K562 (cell line): ENCODE measurements around the gene CNIH1. TPM values are rescaled to one million over a fixed set of nuclear protein-coding genes. Genes with fewer than 3 reads are reported as not detected.

Experiments
- ATAC-seq: fragments of 200-7000 bp; cut with Tn5 transposase; 3 replicates; pipeline ENCODE4 v1.9.1; 2020; ENCODE audit warnings: moderate library complexity
- BruUV-seq: library from RNA; stranded (reverse); fragments of 400-500 nt; replicated peaks from 2 replicates; lab custom pipeline; 2021; lab: Mats Ljungman, UMichigan
- CTCF ChIA-PET: fragments of 300-600 bp; formaldehyde crosslinking; extraction: SDS; loops from one replicate; lab custom pipeline; 2021; ENCODE audit warnings: low intra/inter-chr PET ratio; lab: Yijun Ruan, JAX
- POLR2A ChIA-PET: fragments of 300-600, 350-650 bp; sonication (Branson Sonifier 250); formaldehyde crosslinking; extraction: SDS; loops from one replicate; lab custom pipeline; 2021; ENCODE audit warnings: antibody characterized with exemption, inconsistent platforms; lab: Yijun Ruan, JAX
- DNase-seq, 4 experiments: peaks; one replicate each; pipeline versions ENCODE4 v3.0.0 to v3.0.0-alpha.2; 2011 to 2018; ENCODE audit warnings: low spot score in 3 of 4, mixed read lengths in 3 of 4; ENCODE audit errors: extremely low read depth in 1 of 4
- FAIRE-seq: peaks from 2 replicates; lab custom pipeline; 2011; peaks lifted over from hg19 to GRCh38; lab: Jason Lieb, UNC
- H2AFZ ChIP-seq: 2 replicates; pipeline ENCODE4 v1.6.0; 2011; ENCODE audit warnings: low read depth, low read length, control low read depth, inconsistent platforms
- H3K27ac ChIP-seq: fragments of 200-600 bp; 3 replicates; pipeline ENCODE4 v1.8.0; 2011; ENCODE audit warnings: low read depth, mild to moderate bottlenecking, control low read depth, inconsistent platforms, low read length, moderate library complexity, mixed read lengths; ENCODE audit errors: extremely low read depth
- H3K27me3 ChIP-seq, 2 experiments: fragments of 300-600 bp in 1 of 2; 2 replicates in 1 of 2; 3 replicates in 1 of 2; pipeline versions ENCODE4 v1.6.0 to v1.8.0; 2011; ENCODE audit warnings: inconsistent platforms in 2 of 2, low read length in 2 of 2, mild to moderate bottlenecking in 1 of 2, mixed read lengths in 1 of 2, moderate library complexity in 1 of 2; ENCODE audit not compliant: control insufficient read depth in 2 of 2, insufficient read depth in 2 of 2
- H3K36me3 ChIP-seq: fragments of 300-600 bp; 3 replicates; pipeline ENCODE4 v1.8.0; 2011; ENCODE audit warnings: mild to moderate bottlenecking, low read length, inconsistent platforms; ENCODE audit not compliant: control insufficient read depth, insufficient read depth
- H3K4me1 ChIP-seq, 2 experiments: fragments of 200-600 bp in 1 of 2; replicated peaks in 1 of 2; 2 replicates in 1 of 2; 3 replicates in 1 of 2; pipeline versions ENCODE4 v1.5.1 to v1.8.0; 2011; ENCODE audit warnings: inconsistent platforms in 2 of 2, low read length in 2 of 2, mild to moderate bottlenecking in 1 of 2, mixed read lengths in 1 of 2, moderate library complexity in 1 of 2; ENCODE audit not compliant: control insufficient read depth in 2 of 2, insufficient read depth in 2 of 2
- H3K4me2 ChIP-seq: 2 replicates; pipeline ENCODE4 v1.6.1; 2011; ENCODE audit warnings: low read length, control low read depth, inconsistent platforms, mixed read lengths; ENCODE audit not compliant: insufficient read depth
- H3K4me3 ChIP-seq: fragments of 200-600 bp; sonication (generic), shearing (Covaris generic); 2 replicates; pipeline ENCODE4 v1.5.1; 2016; ENCODE audit warnings: control low read depth, inconsistent platforms
- H3K79me2 ChIP-seq: fragments of 200-600 bp; 3 replicates; pipeline ENCODE4 v1.8.0; 2011; ENCODE audit warnings: low read length, inconsistent platforms; ENCODE audit not compliant: control insufficient read depth, insufficient read depth
- H3K9ac ChIP-seq, 2 experiments: 2 replicates each; pipeline versions ENCODE4 v1.6.0 to v1.6.1; 2011; ENCODE audit warnings: low read depth in 2 of 2, low read length in 2 of 2, control low read depth in 1 of 2, inconsistent platforms in 1 of 2, mild to moderate bottlenecking in 1 of 2, mixed read lengths in 1 of 2; ENCODE audit not compliant: insufficient read depth in 1 of 2
- H3K9me1 ChIP-seq: one replicate; pipeline ENCODE4 v1.6.0; 2011; ENCODE audit warnings: inconsistent platforms, mild to moderate bottlenecking, low read length, moderate library complexity; ENCODE audit not compliant: control insufficient read depth, insufficient read depth
- H3K9me3 ChIP-seq: replicated peaks from 2 replicates; pipeline ENCODE4 v1.5.1; 2011; ENCODE audit warnings: low read depth, low read length, inconsistent platforms; ENCODE audit not compliant: control insufficient read depth, insufficient read depth
- H4K20me1 ChIP-seq: replicated peaks from 2 replicates; pipeline ENCODE4 v1.6.1; 2011; ENCODE audit warnings: low read length, inconsistent platforms, mixed read lengths; ENCODE audit not compliant: control insufficient read depth, insufficient read depth
- BRF1 ChIP-seq: IDR thresholded peaks from 3 replicates; pipeline ENCODE4 v1.6.1; 2011; ENCODE audit warnings: borderline replicate concordance, mild to moderate bottlenecking; ENCODE audit not compliant: insufficient read length; ENCODE audit errors: extremely low read depth
- CEBPB ChIP-seq: fragments of 450-650 bp; IDR thresholded peaks from 2 replicates; pipeline ENCODE4 v1.6.1; 2016; ENCODE audit warnings: missing genetic modification characterization, missing compliant biosample characterization
- GTF2E2 ChIP-seq: fragments of 200-800 bp; sonication (Bioruptor generic); IDR thresholded peaks from 2 replicates; pipeline ENCODE4 v1.6.1; 2016; ENCODE audit warnings: missing genetic modification characterization, missing compliant biosample characterization
- MTA1 ChIP-seq: fragments of 450-650 bp; IDR thresholded peaks from 2 replicates; pipeline ENCODE4 v1.6.1; 2017; ENCODE audit warnings: borderline replicate concordance
- NCOA1 ChIP-seq: fragments of 450-650 bp; IDR thresholded peaks from 2 replicates; pipeline ENCODE4 v1.6.1; 2016; ENCODE audit warnings: low read depth
- PHF21A ChIP-seq: fragments of 450-650 bp; IDR thresholded peaks from 2 replicates; pipeline ENCODE4 v1.6.1; 2017; ENCODE audit warnings: low read depth, borderline replicate concordance
- SRSF7 ChIP-seq: fragments of 200-400 bp; formaldehyde crosslinking; optimal IDR thresholded peaks from 2 replicates; pipeline ENCODE3; 2017; ENCODE audit warnings: mild to moderate bottlenecking, low read depth, low read length
- USF1 ChIP-seq: sonication (generic); formaldehyde crosslinking; IDR thresholded peaks from 2 replicates; pipeline ENCODE4 v1.9.0; 2022; ENCODE audit warnings: mild to moderate bottlenecking, missing genetic modification reagents
- ZNF217 ChIP-seq: sonication (generic); formaldehyde crosslinking; IDR thresholded peaks from 2 replicates; pipeline ENCODE4 v1.8.0; 2022; ENCODE audit warnings: mild to moderate bottlenecking, missing genetic modification reagents
- ZNF318 ChIP-seq, 2 experiments: fragments of 450-650 bp; IDR thresholded peaks; 2 replicates each; pipeline ENCODE4 v1.6.1; 2016; ENCODE audit warnings: mild to moderate bottlenecking in 2 of 2, borderline replicate concordance in 1 of 2, low read depth in 1 of 2, moderate library complexity in 1 of 2
- WGBS: fragments of 100-300 bp; shearing (Covaris generic); methylation state at CpG from one replicate; pipeline ENCODE4 v1.1.6; 2016; ENCODE audit warnings: low coverage, mixed read lengths; ENCODE audit not compliant: insufficient coverage; ENCODE audit errors: missing lambda C conversion rate; 5-methylcytosine and 5-hydroxymethylcytosine counted together
- in situ Hi-C: fragments of 300-500 bp; cut with MboI; formaldehyde crosslinking; loops from 4 replicates; pipeline ENCODE4 v1.15.0; 2018; ENCODE audit warnings: inconsistent platforms, mixed read lengths
- intact Hi-C: fragments of 100-400 bp; cut with micrococcal nuclease; formaldehyde crosslinking; loops from 2 replicates; pipeline ENCODE4 v1.14.2; 2022
- polyA plus RNA-seq, 8 experiments: library from polyadenylated mRNA; depleted of rRNA in 4 of 8; stranded (reverse) in 5 of 8; unstranded in 3 of 8; fragments of >200 nt; fragmentation: Nextera tagmentation in 2 of 8; fragmentation: Illumina TruSeq in 1 of 8; extraction: Ambion mirVana in 2 of 8; extraction: Trizol in 1 of 8; gene quantifications; 2 replicates each; pipeline versions ENCODE4 v1.2.1 to v1.2.3, GENCODE V29; 2011 to 2014; ENCODE audit warnings: inconsistent platforms in 1 of 8, missing spikeins in 1 of 8
- total RNA-seq, 7 experiments: library from RNA; depleted of rRNA in 6 of 7; stranded (reverse); fragments of >200 nt in 6 of 7; fragmentation: Illumina TruSeq in 2 of 7; extraction: Trizol in 2 of 7; gene quantifications; 2 replicates each; pipeline versions ENCODE4 v1.2.1 to v1.2.3, GENCODE V29; 2011 to 2021; ENCODE audit warnings: low replicate concordance in 1 of 7
- TF ChIP-seq, protein P1 (sequence below): fragments of 450-650 bp; formaldehyde crosslinking; IDR thresholded peaks from 2 replicates; pipeline ENCODE4 v1.4.0; 2020; ENCODE audit warnings: mild to moderate bottlenecking

CNIH1 gene
- total and polyA plus RNA-seq, 9 of the 15 experiments (the other 6 are each of a cell fraction or from before 2014, with no cell fraction given), result 13.9 to 283 (median 77.3) TPM

DNA sequence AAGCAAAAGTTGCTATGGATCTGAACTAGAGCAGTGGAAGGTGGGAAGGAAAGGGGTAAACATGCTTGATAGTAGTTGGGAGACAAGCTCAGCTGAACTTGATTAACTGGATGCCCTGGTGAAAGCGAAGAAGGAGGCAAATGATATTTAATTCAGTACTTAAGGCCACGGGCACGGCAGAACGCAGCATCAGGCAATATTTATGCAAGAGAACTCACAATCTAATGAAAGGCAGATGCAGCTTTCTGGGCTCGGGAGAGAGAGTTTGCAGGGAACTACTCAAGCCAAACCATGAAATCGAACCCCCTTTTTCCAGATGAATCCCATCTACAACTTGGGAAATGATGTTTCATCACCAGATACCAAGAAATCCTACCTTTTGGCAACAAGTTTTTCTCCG is 3.5 kb upstream of the CNIH1 start:
- H3K27me3 ChIP-seq, result no peaks in the 10 kb centered on the region
- no peak overlapping the region for H3K27ac ChIP-seq
- ChIA-PET CTCF (no interaction called here), POLR2A (interaction anchor here (2.3 kb wide), 1 partner anchor 10 kb away, joined by 6 read pairs; no protein-coding TSS in a partner anchor)
- H3K4me2 ChIP-seq, result no peak overlapping the region
- H3K9ac ChIP-seq, result no peak overlapping the region
- no peak overlapping the region for H3K4me3 ChIP-seq
- peaks cover 4 to 8% of the 10 kb centered on the region in 2 experiments; a peak in 3 of 5 replicates for H3K4me1 ChIP-seq
- BruUV-seq, result no TSS peak
- FAIRE-seq, result no peak
- no peak for DNase-seq
- no peaks in the 10 kb centered on the region for H3K9me3 ChIP-seq
- no peak for ATAC-seq
- H3K79me2 ChIP-seq, result peaks cover 15% of the 10 kb centered on the region
- in situ Hi-C loops, result no loop called here
- WGBS, result 35% methylated on average over 5 of the region's 7 CpGs
- intact Hi-C loops, result no loop called here
- peaks cover 3% of the 10 kb centered on the region; the same call in 1 of the 3 replicates for H3K36me3 ChIP-seq
- H3K9me1 ChIP-seq, result no peaks in the 10 kb centered on the region
- H4K20me1 ChIP-seq, result no peaks in the 10 kb centered on the region
- H2AFZ ChIP-seq, result no peak overlapping the region
- TF ChIP-seq BRF1, result no peak
- no peak for TF ChIP-seq MTA1
- no peak for TF ChIP-seq NCOA1
- no peak for TF ChIP-seq GTF2E2 (tag)
- TF ChIP-seq, protein P1, sequence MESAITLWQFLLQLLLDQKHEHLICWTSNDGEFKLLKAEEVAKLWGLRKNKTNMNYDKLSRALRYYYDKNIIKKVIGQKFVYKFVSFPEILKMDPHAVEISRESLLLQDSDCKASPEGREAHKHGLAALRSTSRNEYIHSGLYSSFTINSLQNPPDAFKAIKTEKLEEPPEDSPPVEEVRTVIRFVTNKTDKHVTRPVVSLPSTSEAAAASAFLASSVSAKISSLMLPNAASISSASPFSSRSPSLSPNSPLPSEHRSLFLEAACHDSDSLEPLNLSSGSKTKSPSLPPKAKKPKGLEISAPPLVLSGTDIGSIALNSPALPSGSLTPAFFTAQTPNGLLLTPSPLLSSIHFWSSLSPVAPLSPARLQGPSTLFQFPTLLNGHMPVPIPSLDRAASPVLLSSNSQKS (CRISPR knock-in tag), result no peak
- no peak for TF ChIP-seq CEBPB (tag)
- no peak for TF ChIP-seq ZNF217 (CRISPR knock-in tag)
- TF ChIP-seq SRSF7, result no peak
- no peak for TF ChIP-seq PHF21A
- no peak for TF ChIP-seq USF1 (CRISPR knock-in tag)
- no peak for TF ChIP-seq ZNF318 (IDR thresholded peaks at IDR 0.05; ENCODE audit: borderline replicate concordance in 1 of 2, low read depth in 1 of 2)
